ENCODE data around the gene HGS.

- TF ChIP-seq, protein P1, sequence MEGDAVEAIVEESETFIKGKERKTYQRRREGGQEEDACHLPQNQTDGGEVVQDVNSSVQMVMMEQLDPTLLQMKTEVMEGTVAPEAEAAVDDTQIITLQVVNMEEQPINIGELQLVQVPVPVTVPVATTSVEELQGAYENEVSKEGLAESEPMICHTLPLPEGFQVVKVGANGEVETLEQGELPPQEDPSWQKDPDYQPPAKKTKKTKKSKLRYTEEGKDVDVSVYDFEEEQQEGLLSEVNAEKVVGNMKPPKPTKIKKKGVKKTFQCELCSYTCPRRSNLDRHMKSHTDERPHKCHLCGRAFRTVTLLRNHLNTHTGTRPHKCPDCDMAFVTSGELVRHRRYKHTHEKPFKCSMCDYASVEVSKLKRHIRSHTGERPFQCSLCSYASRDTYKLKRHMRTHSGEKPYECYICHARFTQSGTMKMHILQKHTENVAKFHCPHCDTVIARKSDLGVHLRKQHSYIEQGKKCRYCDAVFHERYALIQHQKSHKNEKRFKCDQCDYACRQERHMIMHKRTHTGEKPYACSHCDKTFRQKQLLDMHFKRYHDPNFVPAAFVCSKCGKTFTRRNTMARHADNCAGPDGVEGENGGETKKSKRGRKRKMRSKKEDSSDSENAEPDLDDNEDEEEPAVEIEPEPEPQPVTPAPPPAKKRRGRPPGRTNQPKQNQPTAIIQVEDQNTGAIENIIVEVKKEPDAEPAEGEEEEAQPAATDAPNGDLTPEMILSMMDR (conservative IDR thresholded peaks at IDR 0.05; ENCODE audit: low read depth, low read length) = no peak
- no peak for TF ChIP-seq RFX5 (IDR thresholded peaks at IDR 0.05; ENCODE audit: low read depth, low read length)
- no peak for TF ChIP-seq MXI1 (IDR thresholded peaks at IDR 0.05; ENCODE audit: borderline replicate concordance, low read depth, low read length)
- TF ChIP-seq BHLHE40 (IDR thresholded peaks at IDR 0.05; ENCODE audit: low read depth, low read length) = no peak
- no peak for TF ChIP-seq POLR2A (IDR thresholded peaks at IDR 0.05; ENCODE audit: low read depth, low read length)
- no peak for TF ChIP-seq RAD21 (IDR thresholded peaks at IDR 0.05; ENCODE audit: low read length)
- TF ChIP-seq CHD1 (IDR thresholded peaks at IDR 0.05; ENCODE audit: low read depth, low read length) = no peak
- no peak for TF ChIP-seq MAZ (IDR thresholded peaks at IDR 0.05; ENCODE audit: borderline replicate concordance, low read depth, low read length)
- TF ChIP-seq FOS (IDR thresholded peaks at IDR 0.05; ENCODE audit: low read depth, low read length) = no peak
- TF ChIP-seq, protein P2, sequence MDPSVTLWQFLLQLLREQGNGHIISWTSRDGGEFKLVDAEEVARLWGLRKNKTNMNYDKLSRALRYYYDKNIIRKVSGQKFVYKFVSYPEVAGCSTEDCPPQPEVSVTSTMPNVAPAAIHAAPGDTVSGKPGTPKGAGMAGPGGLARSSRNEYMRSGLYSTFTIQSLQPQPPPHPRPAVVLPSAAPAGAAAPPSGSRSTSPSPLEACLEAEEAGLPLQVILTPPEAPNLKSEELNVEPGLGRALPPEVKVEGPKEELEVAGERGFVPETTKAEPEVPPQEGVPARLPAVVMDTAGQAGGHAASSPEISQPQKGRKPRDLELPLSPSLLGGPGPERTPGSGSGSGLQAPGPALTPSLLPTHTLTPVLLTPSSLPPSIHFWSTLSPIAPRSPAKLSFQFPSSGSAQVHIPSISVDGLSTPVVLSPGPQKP (IDR thresholded peaks at IDR 0.05; ENCODE audit: borderline replicate concordance, low read depth, low read length) = no peak
- no peak for TF ChIP-seq SMC3 (IDR thresholded peaks at IDR 0.05; ENCODE audit: low read depth, low read length)
- no peak for TF ChIP-seq CEBPB (IDR thresholded peaks at IDR 0.05; ENCODE audit: low read depth, low read length)
These were observed 30.0 kb downstream of the HGS start for GRCh38 chr17:81713556-81714411.
